ENCODE results near the gene VTI1A.

Gene VTI1A

GRCh38 chr10:112601214-112602090, 154.4 kb downstream of the VTI1A start:
- DNase-seq: no peak

- no peak for DNase-seq
Observed at GRCh38 chr10:112603062-112603461, 156.0 kb downstream of the VTI1A start.

GRCh38 chr10:112605063-112605462, 158.0 kb downstream of the VTI1A start:
- no peak for DNase-seq

GRCh38 chr10:112607506-112607905, 160.5 kb downstream of the VTI1A start:
- DNase-seq: no peak

GRCh38 chr10:112613620-112614019, 166.6 kb downstream of the VTI1A start:
- DNase-seq: no peak

- no peak for DNase-seq
Observed at GRCh38 chr10:112614072-112614471, 167.1 kb downstream of the VTI1A start.

GRCh38 chr10:112614586-112614985, 167.6 kb downstream of the VTI1A start:
- DNase-seq: no peak

- DNase-seq: no peak
Observed at GRCh38 chr10:112615269-112615668, 168.3 kb downstream of the VTI1A start.

GRCh38 chr10:112616647-112617046, 169.6 kb downstream of the VTI1A start:
- no peak for DNase-seq

- DNase-seq: no peak
Observed at GRCh38 chr10:112618814-112619213, 171.8 kb downstream of the VTI1A start.

- DNase-seq: no peak
Observed at GRCh38 chr10:112619556-112619955, 172.5 kb downstream of the VTI1A start.

GRCh38 chr10:112622786-112623185, 175.8 kb downstream of the VTI1A start:
- DNase-seq: no peak

- no peak for DNase-seq
Observed at GRCh38 chr10:112624546-112625048, 177.6 kb downstream of the VTI1A start.

- no peak for DNase-seq
Observed at GRCh38 chr10:112628951-112629609, 182.1 kb downstream of the VTI1A start.

- no peak for DNase-seq
Observed at GRCh38 chr10:112631501-112632400, 184.7 kb downstream of the VTI1A start.

GRCh38 chr10:112634096-112634830, 187.2 kb downstream of the VTI1A start:
- DNase-seq: no peak

GRCh38 chr10:112637901-112638300, 190.9 kb downstream of the VTI1A start:
- DNase-seq: no peak

GRCh38 chr10:112639298-112639697, 192.3 kb downstream of the VTI1A start:
- no peak for DNase-seq

- DNase-seq: no peak
Observed at GRCh38 chr10:112640638-112641037, 193.6 kb downstream of the VTI1A start.

- DNase-seq: no peak
Observed at GRCh38 chr10:112643600-112644264, 196.7 kb downstream of the VTI1A start.

GRCh38 chr10:112644265-112644645, 197.2 kb downstream of the VTI1A start:
- no peak for DNase-seq
